Stimulated activated memory B cell treated with anti-CD40 and anti-IgM and Interleukin-4, amounts not matched to agents 10 μg/mL and 1 μg/mL and 100 μg/mL, for 72 hours (primary cell): ENCODE measurements around the gene SIPA1L3.
"Not testable (repeated sequence)": the region's sequence is repeated elsewhere in the genome, so short reads cannot be mapped to it uniquely, and the experiment has no call there.

Experiments used
- ATAC-seq: fragments of 150-1000 bp; cut with Tn5 transposase; 2 replicates; pipeline ENCODE4 v1.10.0; 2021
- H3K27ac Mint-ChIP-seq: one replicate; pipeline ENCODE4 v1.8.0; 2022; ENCODE audit warnings: mild to moderate bottlenecking, mixed read lengths
- H3K27me3 Mint-ChIP-seq: one replicate; pipeline ENCODE4 v1.8.0; 2022; ENCODE audit warnings: mixed read lengths
- H3K36me3 Mint-ChIP-seq: one replicate; pipeline ENCODE4 v1.8.0; 2022; ENCODE audit warnings: mixed read lengths
- H3K4me1 Mint-ChIP-seq: one replicate; pipeline ENCODE4 v1.8.0; 2022; ENCODE audit warnings: mixed read lengths
- H3K4me3 Mint-ChIP-seq: one replicate; pipeline ENCODE4 v1.8.0; 2022; ENCODE audit warnings: mild to moderate bottlenecking, moderate library complexity, mixed read lengths
- H3K9me3 Mint-ChIP-seq: one replicate; pipeline ENCODE4 v1.8.0; 2022; ENCODE audit warnings: mixed read lengths

Gene SIPA1L3, protein sequence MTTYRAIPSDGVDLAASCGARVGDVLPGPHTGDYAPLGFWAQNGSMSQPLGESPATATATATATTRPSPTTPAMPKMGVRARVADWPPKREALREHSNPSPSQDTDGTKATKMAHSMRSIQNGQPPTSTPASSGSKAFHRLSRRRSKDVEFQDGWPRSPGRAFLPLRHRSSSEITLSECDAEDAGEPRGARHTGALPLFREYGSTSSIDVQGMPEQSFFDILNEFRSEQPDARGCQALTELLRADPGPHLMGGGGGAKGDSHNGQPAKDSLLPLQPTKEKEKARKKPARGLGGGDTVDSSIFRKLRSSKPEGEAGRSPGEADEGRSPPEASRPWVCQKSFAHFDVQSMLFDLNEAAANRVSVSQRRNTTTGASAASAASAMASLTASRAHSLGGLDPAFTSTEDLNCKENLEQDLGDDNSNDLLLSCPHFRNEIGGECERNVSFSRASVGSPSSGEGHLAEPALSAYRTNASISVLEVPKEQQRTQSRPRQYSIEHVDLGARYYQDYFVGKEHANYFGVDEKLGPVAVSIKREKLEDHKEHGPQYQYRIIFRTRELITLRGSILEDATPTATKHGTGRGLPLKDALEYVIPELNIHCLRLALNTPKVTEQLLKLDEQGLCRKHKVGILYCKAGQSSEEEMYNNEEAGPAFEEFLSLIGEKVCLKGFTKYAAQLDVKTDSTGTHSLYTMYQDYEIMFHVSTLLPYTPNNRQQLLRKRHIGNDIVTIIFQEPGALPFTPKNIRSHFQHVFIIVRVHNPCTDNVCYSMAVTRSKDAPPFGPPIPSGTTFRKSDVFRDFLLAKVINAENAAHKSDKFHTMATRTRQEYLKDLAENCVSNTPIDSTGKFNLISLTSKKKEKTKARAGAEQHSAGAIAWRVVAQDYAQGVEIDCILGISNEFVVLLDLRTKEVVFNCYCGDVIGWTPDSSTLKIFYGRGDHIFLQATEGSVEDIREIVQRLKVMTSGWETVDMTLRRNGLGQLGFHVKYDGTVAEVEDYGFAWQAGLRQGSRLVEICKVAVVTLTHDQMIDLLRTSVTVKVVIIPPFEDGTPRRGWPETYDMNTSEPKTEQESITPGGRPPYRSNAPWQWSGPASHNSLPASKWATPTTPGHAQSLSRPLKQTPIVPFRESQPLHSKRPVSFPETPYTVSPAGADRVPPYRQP (N-terminal part only)

DNA sequence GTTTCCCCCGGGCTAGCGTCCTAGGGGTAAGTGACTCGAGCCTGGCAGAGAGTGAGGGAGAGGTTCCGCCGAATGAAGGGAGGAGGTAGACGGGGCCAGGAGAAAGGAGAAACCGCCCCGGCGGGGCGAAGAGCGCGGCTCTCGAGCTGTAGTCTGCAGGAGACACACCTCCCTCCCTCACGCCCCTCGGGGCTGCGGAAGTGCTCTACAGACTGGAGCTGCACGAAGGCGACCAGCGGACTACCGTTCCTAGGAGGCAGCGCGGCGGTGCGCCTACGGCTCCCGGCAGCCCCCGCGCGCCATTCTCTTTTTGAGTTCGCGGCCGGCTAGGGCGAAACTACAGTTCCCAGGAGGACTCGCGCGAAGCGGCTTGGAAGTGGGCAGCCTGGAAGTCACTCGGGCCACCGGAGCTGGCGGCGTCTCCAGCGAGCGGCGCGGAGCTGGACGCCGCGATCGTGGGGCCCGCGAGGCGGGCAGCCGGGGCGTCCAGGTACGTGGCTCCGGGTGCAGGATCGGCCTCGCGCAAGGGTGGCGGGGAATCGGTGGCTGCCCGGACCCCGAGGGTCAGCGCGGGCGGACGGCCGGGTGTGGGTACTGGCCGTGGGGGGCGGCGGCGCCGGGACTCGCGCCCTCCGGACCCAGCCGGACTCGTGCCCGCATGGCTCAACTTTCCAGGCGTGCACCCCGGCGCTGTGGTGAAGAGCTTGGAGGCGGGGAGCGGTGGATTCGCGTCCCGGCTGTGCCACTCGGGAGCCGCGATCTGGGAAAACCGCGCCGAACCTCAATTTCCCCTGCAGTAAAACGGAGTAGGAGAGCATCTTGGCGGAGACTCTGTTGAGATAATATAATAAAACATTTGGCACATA lies at the start of gene SIPA1L3:
Gene SIPA1L3, plus strand, starts transcription at position 340 of the 866 bp plus-strand sequence. CDS start 174,358 bp downstream, outside the sequence.
- H3K27me3 Mint-ChIP-seq, result no peaks in the 10 kb centered on the region
- H3K9me3 Mint-ChIP-seq, result no peaks in the 10 kb centered on the region
- H3K4me3 Mint-ChIP-seq, result peak within 1 kb of the TSS; percentile 99
- ATAC-seq, result peak; percentile 98
- peaks cover 62% of the 10 kb centered on the region for H3K4me1 Mint-ChIP-seq
- peak within 1 kb of the TSS; percentile 97 for H3K27ac Mint-ChIP-seq
- peaks cover 30% of the 10 kb centered on the region for H3K36me3 Mint-ChIP-seq

- H3K4me1 Mint-ChIP-seq, result no peaks in the 10 kb centered on the region
- H3K36me3 Mint-ChIP-seq, result no peaks in the 10 kb centered on the region
- ATAC-seq, result no peak
- H3K9me3 Mint-ChIP-seq, result no peaks in the 10 kb centered on the region
- H3K27me3 Mint-ChIP-seq, result peaks cover 27% of the 10 kb centered on the region
- H3K27ac Mint-ChIP-seq, result no peak overlapping the region
- H3K4me3 Mint-ChIP-seq, result no peak overlapping the region
Measured at GRCh38 chr19:37864501-37864900, 42.5 kb upstream of the SIPA1L3 start.

DNA sequence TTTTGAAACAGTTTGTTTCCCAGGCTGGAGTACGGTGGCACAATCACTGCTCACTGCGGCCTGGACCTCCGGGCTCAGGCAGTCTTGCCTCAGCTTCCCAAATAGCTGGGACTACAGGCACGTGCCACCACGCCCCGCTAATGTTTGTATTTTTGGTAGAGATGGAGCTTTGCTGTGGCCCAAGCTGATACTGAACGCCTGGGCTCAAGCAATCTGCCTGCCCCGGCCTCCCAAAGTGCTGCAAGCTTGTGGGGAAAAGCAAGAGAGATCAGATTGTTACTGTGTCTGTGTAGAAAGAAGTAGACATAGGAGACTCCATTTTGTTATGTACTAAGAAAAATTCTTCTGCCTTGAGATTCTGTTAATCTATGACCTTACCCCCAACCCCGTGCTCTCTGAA lies 41.1 kb upstream of the SIPA1L3 start:
- ATAC-seq, H3K4me3 Mint-ChIP-seq, H3K4me1 Mint-ChIP-seq, H3K27ac Mint-ChIP-seq, H3K9me3 Mint-ChIP-seq, H3K36me3 Mint-ChIP-seq: not testable (repeated sequence)
- H3K27me3 Mint-ChIP-seq, result peaks cover 37% of the 10 kb centered on the region

DNA sequence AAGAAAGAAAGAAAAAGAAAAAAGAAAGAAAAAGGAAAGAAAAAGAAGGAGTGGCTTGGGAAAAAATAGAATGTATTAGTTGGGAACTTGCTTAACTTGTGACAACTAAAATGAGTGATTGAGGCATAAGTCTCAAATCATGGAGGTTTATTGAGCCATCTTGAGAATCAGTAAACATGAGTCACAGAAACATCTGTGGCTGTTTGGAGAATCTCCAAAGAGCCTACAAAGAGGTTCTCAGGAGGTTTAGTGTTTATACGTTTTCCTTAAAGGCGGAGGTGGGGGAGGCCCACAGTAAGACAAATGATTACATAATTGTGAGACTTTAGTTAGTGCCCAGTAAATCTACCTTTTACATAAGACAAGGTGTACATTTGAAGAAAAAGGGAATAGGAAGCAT lies 39.2 kb upstream of the SIPA1L3 start:
- ATAC-seq, result no peak
- Mint-ChIP-seq H3K36me3 (no peaks in the 10 kb centered on the region), H3K4me3 (no peak overlapping the region), H3K27ac (no peak overlapping the region), H3K4me1 (no peaks in the 10 kb centered on the region), H3K9me3 (no peaks in the 10 kb centered on the region), H3K27me3 (peaks cover 30% of the 10 kb centered on the region)

GRCh38 chr19:37869766-37870340 lies 37.2 kb upstream of the SIPA1L3 start:
- H3K36me3 Mint-ChIP-seq, result no peaks in the 10 kb centered on the region
- H3K4me3 Mint-ChIP-seq, result no peak overlapping the region
- no peaks in the 10 kb centered on the region for H3K9me3 Mint-ChIP-seq
- peaks cover 30% of the 10 kb centered on the region for H3K27me3 Mint-ChIP-seq
- H3K27ac Mint-ChIP-seq, result no peak overlapping the region
- H3K4me1 Mint-ChIP-seq, result no peaks in the 10 kb centered on the region
- ATAC-seq, result no peak

GRCh38 chr19:37872383-37872782 lies 34.6 kb upstream of the SIPA1L3 start:
- Mint-ChIP-seq H3K4me1 (no peaks in the 10 kb centered on the region), H3K27me3 (peaks cover 23% of the 10 kb centered on the region), H3K9me3 (no peaks in the 10 kb centered on the region), H3K4me3 (no peak overlapping the region), H3K27ac (no peak overlapping the region), H3K36me3 (no peaks in the 10 kb centered on the region)
- no peak for ATAC-seq

DNA sequence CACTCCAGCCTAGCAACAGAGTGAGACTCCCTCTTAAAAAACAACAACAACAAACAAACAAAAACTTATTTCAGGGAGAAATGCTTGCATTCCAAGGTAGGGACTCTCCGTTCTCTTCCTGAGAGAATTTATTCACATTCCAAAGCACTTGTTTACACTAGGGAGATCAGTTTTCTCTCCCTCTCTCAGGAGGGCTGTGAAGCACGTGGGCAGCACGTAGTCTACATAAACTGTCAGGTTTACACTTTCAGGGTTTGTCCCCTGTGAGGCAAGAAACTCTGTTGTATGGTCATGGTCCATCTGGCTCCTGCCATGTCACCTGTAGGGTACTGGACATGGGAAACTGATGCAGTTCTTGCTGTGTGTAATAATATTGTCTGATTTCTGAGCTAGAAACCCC lies 32.2 kb upstream of the SIPA1L3 start:
- Mint-ChIP-seq H3K4me3 (no peak overlapping the region), H3K27ac (no peak overlapping the region), H3K27me3 (peaks cover 8% of the 10 kb centered on the region), H3K36me3 (no peaks in the 10 kb centered on the region), H3K4me1 (no peaks in the 10 kb centered on the region), H3K9me3 (no peaks in the 10 kb centered on the region)
- no peak for ATAC-seq

GRCh38 chr19:37876032-37876431 lies 31.0 kb upstream of the SIPA1L3 start:
- no peak for ATAC-seq
- no peaks in the 10 kb centered on the region for H3K27me3 Mint-ChIP-seq
- H3K4me1 Mint-ChIP-seq, result no peaks in the 10 kb centered on the region
- no peak overlapping the region for H3K4me3 Mint-ChIP-seq
- no peak overlapping the region for H3K27ac Mint-ChIP-seq
- H3K36me3 Mint-ChIP-seq, result no peaks in the 10 kb centered on the region
- H3K9me3 Mint-ChIP-seq, result no peaks in the 10 kb centered on the region

GRCh38 chr19:37877147-37877546 lies 29.9 kb upstream of the SIPA1L3 start:
- Mint-ChIP-seq H3K4me1 (no peaks in the 10 kb centered on the region), H3K36me3 (no peaks in the 10 kb centered on the region), H3K27ac (no peak overlapping the region), H3K9me3 (no peaks in the 10 kb centered on the region), H3K27me3 (no peaks in the 10 kb centered on the region), H3K4me3 (no peak overlapping the region)
- ATAC-seq, result no peak

- no peaks in the 10 kb centered on the region for H3K36me3 Mint-ChIP-seq
- no peak for ATAC-seq
Measured at GRCh38 chr19:37885392-37885791, 21.6 kb upstream of the SIPA1L3 start.

GRCh38 chr19:37886571-37886970 lies 20.4 kb upstream of the SIPA1L3 start:
- no peaks in the 10 kb centered on the region for H3K36me3 Mint-ChIP-seq
- no peaks in the 10 kb centered on the region for H3K4me1 Mint-ChIP-seq
- no peaks in the 10 kb centered on the region for H3K9me3 Mint-ChIP-seq
- H3K27ac Mint-ChIP-seq, result no peak overlapping the region
- H3K27me3 Mint-ChIP-seq, result peaks cover 4% of the 10 kb centered on the region
- ATAC-seq, result no peak
- H3K4me3 Mint-ChIP-seq, result no peak overlapping the region

More at GRCh38 chr19:37885392-37885791, 21.6 kb upstream of the SIPA1L3 start:
- no peak overlapping the region for H3K4me3 Mint-ChIP-seq
- H3K27ac Mint-ChIP-seq, result no peak overlapping the region
- H3K4me1 Mint-ChIP-seq, result no peaks in the 10 kb centered on the region
- H3K27me3 Mint-ChIP-seq, result no peaks in the 10 kb centered on the region
- H3K9me3 Mint-ChIP-seq, result no peaks in the 10 kb centered on the region

DNA sequence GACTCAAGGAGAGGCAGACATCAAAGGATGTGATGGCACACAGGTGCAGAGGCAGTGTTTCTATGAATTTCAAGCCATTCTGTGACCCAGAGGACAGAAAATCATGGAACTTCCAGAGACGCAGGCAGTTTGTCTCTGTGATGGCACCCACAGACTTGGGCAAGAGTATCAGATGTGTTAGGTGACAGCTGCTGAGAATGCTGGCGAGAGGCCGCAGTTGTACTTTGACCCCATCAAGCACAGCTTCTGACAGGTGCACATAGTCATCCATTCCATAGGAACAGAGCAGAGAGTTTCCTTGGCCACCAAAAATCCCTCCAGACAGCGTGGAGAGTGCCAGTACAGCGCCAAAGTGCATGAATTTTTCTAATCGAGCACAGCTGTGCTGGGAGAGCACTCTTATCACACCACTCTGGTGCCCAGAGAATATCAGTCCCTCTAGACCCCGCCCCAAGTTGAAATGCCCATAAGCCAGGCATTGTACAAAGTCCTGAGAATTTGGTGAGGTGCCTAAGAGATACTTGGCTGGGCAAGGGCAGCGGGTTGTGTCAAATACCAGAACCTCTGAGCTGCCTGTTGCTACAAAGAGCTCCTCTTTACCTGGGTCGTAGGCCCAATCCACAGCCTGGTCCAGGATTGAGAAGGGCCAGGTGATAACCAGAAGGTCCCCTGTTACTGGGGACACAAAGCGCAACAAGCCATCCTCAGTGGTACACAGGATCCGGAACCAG lies 13.0 kb upstream of the SIPA1L3 start:
- ATAC-seq, result no peak
- H3K27ac Mint-ChIP-seq, result no peak overlapping the region

GRCh38 chr19:37896180-37896579 lies 10.8 kb upstream of the SIPA1L3 start:
- H3K4me1 Mint-ChIP-seq, result peaks cover 7% of the 10 kb centered on the region
- H3K9me3 Mint-ChIP-seq, result no peaks in the 10 kb centered on the region
- no peak overlapping the region for H3K4me3 Mint-ChIP-seq
- no peak overlapping the region for H3K27ac Mint-ChIP-seq
- H3K36me3 Mint-ChIP-seq, result no peaks in the 10 kb centered on the region
- peaks cover 15% of the 10 kb centered on the region for H3K27me3 Mint-ChIP-seq
- no peak for ATAC-seq

More for the DNA sequence above, 13.0 kb upstream of the SIPA1L3 start:
- Mint-ChIP-seq H3K36me3 (no peaks in the 10 kb centered on the region), H3K4me3 (no peak overlapping the region), H3K4me1 (peaks cover 5% of the 10 kb centered on the region), H3K9me3 (no peaks in the 10 kb centered on the region), H3K27me3 (peaks cover 15% of the 10 kb centered on the region)

GRCh38 chr19:37899453-37899852 lies 7.6 kb upstream of the SIPA1L3 start:
- Mint-ChIP-seq H3K27ac (no peak overlapping the region), H3K27me3 (no peaks in the 10 kb centered on the region), H3K4me3 (no peak overlapping the region), H3K9me3 (no peaks in the 10 kb centered on the region), H3K36me3 (no peaks in the 10 kb centered on the region), H3K4me1 (peaks cover 16% of the 10 kb centered on the region)
- no peak for ATAC-seq
